ENCODE measurements around the gene KIAA1671.

DNA sequence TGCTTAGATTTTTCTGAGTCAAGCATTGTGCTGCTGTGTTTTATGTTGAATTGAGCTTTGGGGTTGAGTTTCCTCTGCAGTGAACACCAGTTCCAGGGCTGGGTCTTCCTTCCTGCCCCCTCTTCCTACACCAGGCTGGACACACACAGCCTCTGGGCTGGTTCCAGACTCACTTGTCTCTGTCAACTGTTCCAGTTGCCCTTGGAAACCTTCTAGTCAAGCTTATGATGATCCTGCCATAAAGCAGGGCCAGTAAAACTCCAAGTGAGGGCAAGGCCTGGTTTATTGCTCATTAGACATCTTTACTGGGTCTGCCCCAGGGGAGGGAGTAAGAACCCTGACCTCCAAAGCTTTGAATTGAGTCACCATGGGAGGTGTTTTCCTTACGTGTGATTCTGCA, 61.1 kb downstream of the KIAA1671 start:
- TF ChIP-seq, protein P1, sequence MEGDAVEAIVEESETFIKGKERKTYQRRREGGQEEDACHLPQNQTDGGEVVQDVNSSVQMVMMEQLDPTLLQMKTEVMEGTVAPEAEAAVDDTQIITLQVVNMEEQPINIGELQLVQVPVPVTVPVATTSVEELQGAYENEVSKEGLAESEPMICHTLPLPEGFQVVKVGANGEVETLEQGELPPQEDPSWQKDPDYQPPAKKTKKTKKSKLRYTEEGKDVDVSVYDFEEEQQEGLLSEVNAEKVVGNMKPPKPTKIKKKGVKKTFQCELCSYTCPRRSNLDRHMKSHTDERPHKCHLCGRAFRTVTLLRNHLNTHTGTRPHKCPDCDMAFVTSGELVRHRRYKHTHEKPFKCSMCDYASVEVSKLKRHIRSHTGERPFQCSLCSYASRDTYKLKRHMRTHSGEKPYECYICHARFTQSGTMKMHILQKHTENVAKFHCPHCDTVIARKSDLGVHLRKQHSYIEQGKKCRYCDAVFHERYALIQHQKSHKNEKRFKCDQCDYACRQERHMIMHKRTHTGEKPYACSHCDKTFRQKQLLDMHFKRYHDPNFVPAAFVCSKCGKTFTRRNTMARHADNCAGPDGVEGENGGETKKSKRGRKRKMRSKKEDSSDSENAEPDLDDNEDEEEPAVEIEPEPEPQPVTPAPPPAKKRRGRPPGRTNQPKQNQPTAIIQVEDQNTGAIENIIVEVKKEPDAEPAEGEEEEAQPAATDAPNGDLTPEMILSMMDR (IDR thresholded peaks at IDR 0.05), result no peak
- TF ChIP-seq EP300 (IDR thresholded peaks at IDR 0.05), result no peak
- no peak for TF ChIP-seq POLR2A (IDR thresholded peaks at IDR 0.05)
